GM23338 (cell line): ENCODE data around the gene FUCA1. TPM values are rescaled to one million over a fixed set of nuclear protein-coding genes. Genes with fewer than 3 reads are reported as not detected.
A peak's percentile ranks its signal among the peaks of the same experiment; 100 is the strongest.

Experiments used
- ATAC-seq: fragments of 200-7000 bp; cut with Tn5 transposase; 3 replicates; pipeline ENCODE4 v1.9.1; 2020
- DNase-seq: peaks from one replicate; pipeline ENCODE4 v3.0.0-alpha.2; 2015; ENCODE audit warnings: low spot score
- H2AFZ ChIP-seq: fragments of 200-600 bp; sonication (generic); 2 replicates; pipeline ENCODE4 v1.8.0; 2016; ENCODE audit warnings: antibody characterized with exemption, mild to moderate bottlenecking, moderate library complexity
- H3F3A ChIP-seq: fragments of 200-600 bp; sonication (generic); replicated peaks from 2 replicates; pipeline ENCODE4 v1.8.0; 2017; ENCODE audit warnings: antibody characterized with exemption, mixed run types, low read depth
- H3K27ac ChIP-seq: fragments of 200-600 bp; sonication (generic); 2 replicates; pipeline ENCODE4 v1.6.1; 2016; ENCODE audit warnings: low read depth
- H3K27me3 ChIP-seq: fragments of 200-600 bp; sonication (generic); 2 replicates; pipeline ENCODE4 v1.8.0; 2016; ENCODE audit warnings: mild to moderate bottlenecking, mixed run types, moderate library complexity; ENCODE audit not compliant: insufficient read depth
- H3K36me3 ChIP-seq: fragments of 200-600 bp; sonication (generic); 2 replicates; pipeline ENCODE4 v1.8.0; 2016; ENCODE audit warnings: mild to moderate bottlenecking; ENCODE audit not compliant: insufficient read depth
- H3K4me1 ChIP-seq: fragments of 200-600 bp; sonication (generic); 2 replicates; pipeline ENCODE4 v1.8.0; 2016; ENCODE audit warnings: mild to moderate bottlenecking, moderate library complexity; ENCODE audit not compliant: insufficient read depth
- H3K4me2 ChIP-seq: fragments of 200-600 bp; sonication (generic); 2 replicates; pipeline ENCODE4 v1.7.1; 2017; ENCODE audit warnings: mixed run types
- H3K4me3 ChIP-seq: fragments of 200-600 bp; sonication (generic); 2 replicates; pipeline ENCODE4 v1.6.1; 2016; ENCODE audit warnings: mixed run types
- H3K79me2 ChIP-seq: fragments of 200-600 bp; sonication (generic); replicated peaks from 2 replicates; pipeline ENCODE4 v1.8.0; 2017; ENCODE audit warnings: mild to moderate bottlenecking; ENCODE audit not compliant: insufficient read depth
- H3K9me2 ChIP-seq: fragments of 200-600 bp; sonication (generic); 2 replicates; pipeline ENCODE4 v1.8.0; 2017; ENCODE audit not compliant: insufficient read depth
- H4K20me1 ChIP-seq: fragments of 200-600 bp; sonication (generic); replicated peaks from 2 replicates; pipeline ENCODE4 v1.8.0; 2017; ENCODE audit warnings: mild to moderate bottlenecking; ENCODE audit not compliant: insufficient read depth
- H3K27ac Mint-ChIP-seq: 2 replicates; pipeline ENCODE4 v1.8.0; 2020; ENCODE audit warnings: inconsistent platforms, mild to moderate bottlenecking, moderate library complexity, mixed read lengths
- H3K27me3 Mint-ChIP-seq: 3 replicates; pipeline ENCODE4 v1.8.0; 2022; ENCODE audit warnings: low read depth, mild to moderate bottlenecking, moderate library complexity, mixed read lengths, inconsistent platforms; ENCODE audit not compliant: insufficient read depth, poor library complexity
- H3K36me3 Mint-ChIP-seq: 3 replicates; pipeline ENCODE4 v1.8.0; 2021; ENCODE audit warnings: low read depth, mild to moderate bottlenecking, inconsistent platforms, moderate library complexity, mixed read lengths
- H3K4me1 Mint-ChIP-seq: 3 replicates; pipeline ENCODE4 v1.8.0; 2020; ENCODE audit warnings: mild to moderate bottlenecking, inconsistent platforms, mixed read lengths
- H3K4me3 Mint-ChIP-seq: 3 replicates; pipeline ENCODE4 v1.8.0; 2021; ENCODE audit warnings: moderate library complexity, mild to moderate bottlenecking, inconsistent platforms, mixed read lengths
- H3K9me3 Mint-ChIP-seq: 3 replicates; pipeline ENCODE4 v1.8.0; 2020; ENCODE audit warnings: moderate library complexity, mild to moderate bottlenecking, inconsistent platforms, mixed read lengths
- CREB1 ChIP-seq: fragments of 250-450 bp; sonication (Bioruptor Pico); IDR thresholded peaks from 2 replicates; pipeline ENCODE4 v1.5.0; 2020; ENCODE audit warnings: low read depth, mild to moderate bottlenecking, moderate library complexity
- EZH2 ChIP-seq: fragments of 200-600 bp; sonication (generic); IDR thresholded peaks from one replicate; pipeline ENCODE4 v1.8.0; 2017; ENCODE audit warnings: antibody characterized with exemption, mild to moderate bottlenecking, low read depth; ENCODE audit not compliant: unreplicated experiment
- EZH2phosphoT487 ChIP-seq: fragments of 200-600 bp; sonication (generic); IDR thresholded peaks from one replicate; pipeline ENCODE4 v1.8.1; 2018; ENCODE audit warnings: antibody characterized with exemption; ENCODE audit not compliant: unreplicated experiment
- JUNB ChIP-seq: IDR thresholded peaks from one replicate; pipeline ENCODE4 v1.6.1; 2016; ENCODE audit warnings: antibody characterized with exemption; ENCODE audit not compliant: unreplicated experiment
- NANOG ChIP-seq: IDR thresholded peaks from 2 replicates; pipeline ENCODE4 v1.6.1; 2016; ENCODE audit warnings: antibody characterized with exemption, borderline replicate concordance
- POLR2AphosphoS5 ChIP-seq: IDR thresholded peaks from 2 replicates; pipeline ENCODE4 v1.6.1; 2016; ENCODE audit warnings: antibody characterized with exemption, low read depth
- REST ChIP-seq: IDR thresholded peaks from one replicate; pipeline ENCODE4 v1.6.1; 2018; ENCODE audit warnings: antibody characterized with exemption; ENCODE audit not compliant: unreplicated experiment
- STAT1 ChIP-seq: IDR thresholded peaks from one replicate; pipeline ENCODE4 v1.6.1; 2016; ENCODE audit warnings: antibody characterized with exemption; ENCODE audit not compliant: unreplicated experiment
- ZNF114 ChIP-seq: fragments of 250-450 bp; sonication (Bioruptor Pico); IDR thresholded peaks from 2 replicates; pipeline ENCODE4 v1.5.0; 2020; ENCODE audit warnings: mild to moderate bottlenecking, moderate library complexity
- ZNF331 ChIP-seq: fragments of 250-450 bp; sonication (Bioruptor Pico); IDR thresholded peaks from 2 replicates; pipeline ENCODE4 v1.5.0; 2020; ENCODE audit warnings: low read depth, mild to moderate bottlenecking, moderate library complexity
- polyA plus RNA-seq: library from polyadenylated mRNA; unstranded; fragments of >200 nt; fragmentation: Nextera tagmentation; extraction: Ambion mirVana; gene quantifications from 2 replicates; pipeline ENCODE4 v1.2.1, GENCODE V29; 2016
- total RNA-seq: library from RNA; depleted of rRNA; stranded (reverse); fragments of >200 nt; shearing (Covaris generic); gene quantifications from 2 replicates; pipeline ENCODE4 v1.2.3, GENCODE V29; 2014
- TF ChIP-seq, protein P1 (sequence below): IDR thresholded peaks from 2 replicates; pipeline ENCODE4 v1.6.1; 2016; ENCODE audit warnings: antibody characterized with exemption
- TF ChIP-seq, protein P2 (sequence below): fragments of 250-450 bp; sonication (Bioruptor Pico); IDR thresholded peaks from 2 replicates; pipeline ENCODE4 v1.5.0; 2020; ENCODE audit warnings: mild to moderate bottlenecking, moderate library complexity
- TF ChIP-seq, protein P3 (sequence below), 2 experiments: fragments of 200-600 bp in 1 of 2; sonication (generic) in 1 of 2; conservative IDR thresholded peaks; 2 replicates each; pipeline versions ENCODE4 v1.5.1 to v1.6.1; 2016 to 2017; ENCODE audit warnings: antibody characterized with exemption in 2 of 2, low read depth in 2 of 2, mild to moderate bottlenecking in 2 of 2, moderate library complexity in 1 of 2

Gene FUCA1
- total and polyA plus RNA-seq, 2 experiments from 2014 or later, result 4.4 to 8.5 TPM

GRCh38 chr1:23799255-23799569 lies 68.9 kb downstream of the FUCA1 start:
- Histone ChIP-seq H3K4me2 (peak overlapping the region; percentile 98), H3K4me1 (peaks cover 15% of the 10 kb centered on the region), H4K20me1 (0 out of 2 replicates have a peak, but pooled peaks cover 8% of the 10 kb centered on the region), H3F3A (peaks cover 11% of the 10 kb centered on the region; the same call in 1 of the 2 replicates), H3K9me2 (no peaks in the 10 kb centered on the region), H3K79me2 (no peaks in the 10 kb centered on the region), H2AFZ (no peak overlapping the region), H3K4me3 (peak overlapping the region; percentile 91), H3K27ac (no peak overlapping the region), H3K27me3 (peaks cover 14% of the 10 kb centered on the region), H3K36me3 (0 out of 2 replicates have a peak, but pooled peaks cover 4% of the 10 kb centered on the region)
- H3K4me1 Mint-ChIP-seq, result peaks cover 14% of the 10 kb centered on the region
- peaks cover 36% of the 10 kb centered on the region for H3K36me3 Mint-ChIP-seq
- H3K27me3 Mint-ChIP-seq, result peaks cover 21% of the 10 kb centered on the region
- peak overlapping the region; percentile 98 for H3K4me3 Mint-ChIP-seq
- no peak overlapping the region for H3K27ac Mint-ChIP-seq
- no peaks in the 10 kb centered on the region for H3K9me3 Mint-ChIP-seq
- DNase-seq (no peak), ATAC-seq (no peak)
- TF ChIP-seq REST (no peak), NANOG (no peak), EZH2phosphoT487 (no peak), ZNF331 (CRISPR knock-in tag) (no peak), POLR2AphosphoS5 (no peak), EZH2 (no peak), ZNF114 (CRISPR knock-in tag) (no peak), STAT1 (no peak), CREB1 (CRISPR knock-in tag) (no peak), JUNB (no peak)
- TF ChIP-seq, protein P1, sequence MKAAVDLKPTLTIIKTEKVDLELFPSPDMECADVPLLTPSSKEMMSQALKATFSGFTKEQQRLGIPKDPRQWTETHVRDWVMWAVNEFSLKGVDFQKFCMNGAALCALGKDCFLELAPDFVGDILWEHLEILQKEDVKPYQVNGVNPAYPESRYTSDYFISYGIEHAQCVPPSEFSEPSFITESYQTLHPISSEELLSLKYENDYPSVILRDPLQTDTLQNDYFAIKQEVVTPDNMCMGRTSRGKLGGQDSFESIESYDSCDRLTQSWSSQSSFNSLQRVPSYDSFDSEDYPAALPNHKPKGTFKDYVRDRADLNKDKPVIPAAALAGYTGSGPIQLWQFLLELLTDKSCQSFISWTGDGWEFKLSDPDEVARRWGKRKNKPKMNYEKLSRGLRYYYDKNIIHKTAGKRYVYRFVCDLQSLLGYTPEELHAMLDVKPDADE, result no peak
- TF ChIP-seq, protein P2, sequence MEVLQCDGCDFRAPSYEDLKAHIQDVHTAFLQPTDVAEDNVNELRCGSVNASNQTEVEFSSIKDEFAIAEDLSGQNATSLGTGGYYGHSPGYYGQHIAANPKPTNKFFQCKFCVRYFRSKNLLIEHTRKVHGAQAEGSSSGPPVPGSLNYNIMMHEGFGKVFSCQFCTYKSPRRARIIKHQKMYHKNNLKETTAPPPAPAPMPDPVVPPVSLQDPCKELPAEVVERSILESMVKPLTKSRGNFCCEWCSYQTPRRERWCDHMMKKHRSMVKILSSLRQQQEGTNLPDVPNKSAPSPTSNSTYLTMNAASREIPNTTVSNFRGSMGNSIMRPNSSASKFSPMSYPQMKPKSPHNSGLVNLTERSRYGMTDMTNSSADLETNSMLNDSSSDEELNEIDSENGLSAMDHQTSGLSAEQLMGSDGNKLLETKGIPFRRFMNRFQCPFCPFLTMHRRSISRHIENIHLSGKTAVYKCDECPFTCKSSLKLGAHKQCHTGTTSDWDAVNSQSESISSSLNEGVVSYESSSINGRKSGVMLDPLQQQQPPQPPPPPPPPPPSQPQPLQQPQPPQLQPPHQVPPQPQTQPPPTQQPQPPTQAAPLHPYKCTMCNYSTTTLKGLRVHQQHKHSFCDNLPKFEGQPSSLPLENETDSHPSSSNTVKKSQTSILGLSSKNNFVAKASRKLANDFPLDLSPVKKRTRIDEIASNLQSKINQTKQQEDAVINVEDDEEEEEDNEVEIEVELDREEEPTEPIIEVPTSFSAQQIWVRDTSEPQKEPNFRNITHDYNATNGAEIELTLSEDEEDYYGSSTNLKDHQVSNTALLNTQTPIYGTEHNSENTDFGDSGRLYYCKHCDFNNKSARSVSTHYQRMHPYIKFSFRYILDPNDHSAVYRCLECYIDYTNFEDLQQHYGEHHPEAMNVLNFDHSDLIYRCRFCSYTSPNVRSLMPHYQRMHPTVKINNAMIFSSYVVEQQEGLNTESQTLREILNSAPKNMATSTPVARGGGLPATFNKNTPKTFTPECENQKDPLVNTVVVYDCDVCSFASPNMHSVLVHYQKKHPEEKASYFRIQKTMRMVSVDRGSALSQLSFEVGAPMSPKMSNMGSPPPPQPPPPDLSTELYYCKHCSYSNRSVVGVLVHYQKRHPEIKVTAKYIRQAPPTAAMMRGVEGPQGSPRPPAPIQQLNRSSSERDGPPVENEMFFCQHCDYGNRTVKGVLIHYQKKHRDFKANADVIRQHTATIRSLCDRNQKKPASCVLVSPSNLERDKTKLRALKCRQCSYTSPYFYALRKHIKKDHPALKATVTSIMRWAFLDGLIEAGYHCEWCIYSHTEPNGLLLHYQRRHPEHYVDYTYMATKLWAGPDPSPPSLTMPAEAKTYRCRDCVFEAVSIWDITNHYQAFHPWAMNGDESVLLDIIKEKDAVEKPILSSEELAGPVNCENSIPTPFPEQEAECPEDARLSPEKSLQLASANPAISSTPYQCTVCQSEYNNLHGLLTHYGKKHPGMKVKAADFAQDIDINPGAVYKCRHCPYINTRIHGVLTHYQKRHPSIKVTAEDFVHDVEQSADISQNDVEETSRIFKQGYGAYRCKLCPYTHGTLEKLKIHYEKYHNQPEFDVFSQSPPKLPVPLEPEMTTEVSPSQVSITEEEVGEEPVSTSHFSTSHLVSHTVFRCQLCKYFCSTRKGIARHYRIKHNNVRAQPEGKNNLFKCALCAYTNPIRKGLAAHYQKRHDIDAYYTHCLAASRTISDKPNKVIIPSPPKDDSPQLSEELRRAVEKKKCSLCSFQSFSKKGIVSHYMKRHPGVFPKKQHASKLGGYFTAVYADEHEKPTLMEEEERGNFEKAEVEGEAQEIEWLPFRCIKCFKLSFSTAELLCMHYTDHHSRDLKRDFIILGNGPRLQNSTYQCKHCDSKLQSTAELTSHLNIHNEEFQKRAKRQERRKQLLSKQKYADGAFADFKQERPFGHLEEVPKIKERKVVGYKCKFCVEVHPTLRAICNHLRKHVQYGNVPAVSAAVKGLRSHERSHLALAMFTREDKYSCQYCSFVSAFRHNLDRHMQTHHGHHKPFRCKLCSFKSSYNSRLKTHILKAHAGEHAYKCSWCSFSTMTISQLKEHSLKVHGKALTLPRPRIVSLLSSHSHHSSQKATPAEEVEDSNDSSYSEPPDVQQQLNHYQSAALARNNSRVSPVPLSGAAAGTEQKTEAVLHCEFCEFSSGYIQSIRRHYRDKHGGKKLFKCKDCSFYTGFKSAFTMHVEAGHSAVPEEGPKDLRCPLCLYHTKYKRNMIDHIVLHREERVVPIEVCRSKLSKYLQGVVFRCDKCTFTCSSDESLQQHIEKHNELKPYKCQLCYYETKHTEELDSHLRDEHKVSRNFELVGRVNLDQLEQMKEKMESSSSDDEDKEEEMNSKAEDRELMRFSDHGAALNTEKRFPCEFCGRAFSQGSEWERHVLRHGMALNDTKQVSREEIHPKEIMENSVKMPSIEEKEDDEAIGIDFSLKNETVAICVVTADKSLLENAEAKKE (CRISPR knock-in tag), result no peak
- TF ChIP-seq, protein P3, sequence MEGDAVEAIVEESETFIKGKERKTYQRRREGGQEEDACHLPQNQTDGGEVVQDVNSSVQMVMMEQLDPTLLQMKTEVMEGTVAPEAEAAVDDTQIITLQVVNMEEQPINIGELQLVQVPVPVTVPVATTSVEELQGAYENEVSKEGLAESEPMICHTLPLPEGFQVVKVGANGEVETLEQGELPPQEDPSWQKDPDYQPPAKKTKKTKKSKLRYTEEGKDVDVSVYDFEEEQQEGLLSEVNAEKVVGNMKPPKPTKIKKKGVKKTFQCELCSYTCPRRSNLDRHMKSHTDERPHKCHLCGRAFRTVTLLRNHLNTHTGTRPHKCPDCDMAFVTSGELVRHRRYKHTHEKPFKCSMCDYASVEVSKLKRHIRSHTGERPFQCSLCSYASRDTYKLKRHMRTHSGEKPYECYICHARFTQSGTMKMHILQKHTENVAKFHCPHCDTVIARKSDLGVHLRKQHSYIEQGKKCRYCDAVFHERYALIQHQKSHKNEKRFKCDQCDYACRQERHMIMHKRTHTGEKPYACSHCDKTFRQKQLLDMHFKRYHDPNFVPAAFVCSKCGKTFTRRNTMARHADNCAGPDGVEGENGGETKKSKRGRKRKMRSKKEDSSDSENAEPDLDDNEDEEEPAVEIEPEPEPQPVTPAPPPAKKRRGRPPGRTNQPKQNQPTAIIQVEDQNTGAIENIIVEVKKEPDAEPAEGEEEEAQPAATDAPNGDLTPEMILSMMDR (conservative IDR thresholded peaks at IDR 0.05; ENCODE audit: low read depth in 2 of 2), result no peak
